Keratinocyte (primary cell): ENCODE data around the gene NALCN.

Source experiments
- EZH2 ChIP-seq: IDR thresholded peaks from one replicate; pipeline ENCODE4 v1.6.1; 2012; ENCODE audit warnings: inconsistent platforms, mild to moderate bottlenecking, low read length, moderate library complexity
- TF ChIP-seq, protein P1 (sequence below), 3 experiments: IDR thresholded peaks in 1 of 3; conservative IDR thresholded peaks in 1 of 3; optimal IDR thresholded peaks in 1 of 3; 2 replicates in 2 of 3; 3 replicates in 1 of 3; pipeline versions ENCODE3 to v1.5.1; 2011; ENCODE audit warnings: low read length in 3 of 3, mild to moderate bottlenecking in 3 of 3, moderate library complexity in 2 of 3, control low read depth in 1 of 3, inconsistent platforms in 1 of 3; ENCODE audit not compliant: insufficient read depth in 2 of 3; ENCODE audit errors: extremely low read depth in 1 of 3

DNA sequence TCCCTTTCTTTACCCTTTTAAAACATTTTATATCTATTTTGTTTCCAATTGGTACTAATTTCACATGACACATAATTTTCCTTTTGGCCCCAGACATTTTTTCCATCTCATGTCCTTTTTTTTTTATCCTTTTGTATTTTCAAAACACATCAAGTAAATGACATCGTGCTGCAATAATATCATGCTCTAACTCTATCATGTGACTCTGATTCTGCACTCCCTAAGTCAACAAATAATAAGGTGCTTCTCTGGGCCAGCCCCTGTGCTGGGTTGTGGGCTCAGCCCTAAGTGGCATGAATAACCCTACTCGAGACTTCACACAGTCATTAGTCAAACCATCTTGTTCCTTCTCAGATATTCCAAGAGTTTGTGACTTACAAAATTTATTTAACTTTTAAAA lies 21.7 kb downstream of the NALCN start:
- no peak for TF ChIP-seq EZH2
- TF ChIP-seq, protein P1, sequence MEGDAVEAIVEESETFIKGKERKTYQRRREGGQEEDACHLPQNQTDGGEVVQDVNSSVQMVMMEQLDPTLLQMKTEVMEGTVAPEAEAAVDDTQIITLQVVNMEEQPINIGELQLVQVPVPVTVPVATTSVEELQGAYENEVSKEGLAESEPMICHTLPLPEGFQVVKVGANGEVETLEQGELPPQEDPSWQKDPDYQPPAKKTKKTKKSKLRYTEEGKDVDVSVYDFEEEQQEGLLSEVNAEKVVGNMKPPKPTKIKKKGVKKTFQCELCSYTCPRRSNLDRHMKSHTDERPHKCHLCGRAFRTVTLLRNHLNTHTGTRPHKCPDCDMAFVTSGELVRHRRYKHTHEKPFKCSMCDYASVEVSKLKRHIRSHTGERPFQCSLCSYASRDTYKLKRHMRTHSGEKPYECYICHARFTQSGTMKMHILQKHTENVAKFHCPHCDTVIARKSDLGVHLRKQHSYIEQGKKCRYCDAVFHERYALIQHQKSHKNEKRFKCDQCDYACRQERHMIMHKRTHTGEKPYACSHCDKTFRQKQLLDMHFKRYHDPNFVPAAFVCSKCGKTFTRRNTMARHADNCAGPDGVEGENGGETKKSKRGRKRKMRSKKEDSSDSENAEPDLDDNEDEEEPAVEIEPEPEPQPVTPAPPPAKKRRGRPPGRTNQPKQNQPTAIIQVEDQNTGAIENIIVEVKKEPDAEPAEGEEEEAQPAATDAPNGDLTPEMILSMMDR (optimal IDR thresholded peaks at IDR 0.05 in 1 of 3, IDR thresholded peaks at IDR 0.05 in 1 of 3, conservative IDR thresholded peaks at IDR 0.05 in 1 of 3; ENCODE audit: extremely low read depth in 1 of 3, insufficient read depth in 2 of 3, low read length in 3 of 3), result no peak
